CD4-positive, alpha-beta T cell treated with Interleukin-4 for 1 hour (primary cell): ENCODE measurements around the gene DIP2B.
"Not testable (repeated sequence)": the region's sequence is repeated elsewhere in the genome, so short reads cannot be mapped to it uniquely, and the experiment has no call there.

Experiments
- DNase-seq, 2 donors: peaks; one replicate each; pipeline ENCODE4 v3.0.0-alpha.2; 2020 to 2022

Gene DIP2B

GRCh38 chr12:50519353-50519752, 14.6 kb downstream of the DIP2B start:
- no peak for DNase-seq

DNA sequence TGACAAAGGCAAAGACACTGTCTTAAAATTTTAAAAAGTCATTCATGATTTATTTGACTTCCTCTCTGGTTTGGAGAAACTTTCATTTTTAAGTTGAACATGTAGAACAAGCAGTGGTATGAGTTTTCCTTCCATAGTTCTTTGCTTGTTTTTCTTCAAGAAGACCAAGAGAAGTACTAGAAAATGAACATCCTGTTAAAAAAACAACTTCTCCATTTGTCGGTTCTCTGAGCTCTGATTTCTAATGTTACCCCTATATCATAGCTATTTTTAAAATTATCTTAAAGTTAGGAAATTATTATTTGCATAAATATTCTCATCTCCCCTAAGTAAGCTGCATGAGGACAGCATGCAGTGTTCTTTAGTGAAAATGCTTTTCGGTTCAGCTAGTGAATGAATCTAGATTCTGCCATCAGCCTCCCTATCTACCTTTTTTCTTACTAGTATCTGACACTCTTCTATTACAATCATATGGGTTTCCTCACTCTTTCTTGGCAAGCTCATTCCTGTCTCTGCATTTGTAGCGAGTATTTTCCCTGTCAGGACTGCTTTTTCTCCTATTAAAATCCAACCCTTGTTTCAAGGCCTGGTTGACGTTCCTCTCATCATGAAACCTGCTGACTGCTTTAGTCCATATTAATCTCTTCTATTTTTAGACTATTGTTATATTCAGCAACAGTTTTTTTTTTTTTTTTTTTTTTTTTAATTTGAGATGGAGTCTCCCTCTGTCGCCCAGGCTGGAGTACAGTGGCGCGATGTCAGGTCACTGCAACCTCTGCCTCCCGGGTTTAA, 15.8 kb downstream of the DIP2B start:
- DNase-seq: no peak

DNA sequence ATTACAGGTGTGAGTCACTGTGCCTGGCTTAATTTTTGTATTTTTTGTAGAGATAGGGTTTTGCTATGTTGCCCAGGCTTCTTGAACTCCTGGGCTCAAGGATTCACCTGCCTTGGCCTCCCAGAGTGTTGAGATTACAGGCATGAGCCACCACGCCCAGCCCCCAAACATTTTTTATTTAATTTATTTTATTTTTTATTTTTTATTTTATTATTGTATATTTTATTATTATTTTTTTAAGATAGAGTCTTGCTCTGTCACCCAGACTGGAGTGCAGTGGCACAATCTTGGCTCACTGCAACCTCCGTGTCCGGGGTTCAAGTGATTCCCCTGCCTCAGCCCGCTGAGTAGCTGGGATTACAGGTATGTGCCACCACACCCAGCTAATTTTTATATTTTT, 17.0 kb downstream of the DIP2B start:
- not testable (repeated sequence) for DNase-seq

DNA sequence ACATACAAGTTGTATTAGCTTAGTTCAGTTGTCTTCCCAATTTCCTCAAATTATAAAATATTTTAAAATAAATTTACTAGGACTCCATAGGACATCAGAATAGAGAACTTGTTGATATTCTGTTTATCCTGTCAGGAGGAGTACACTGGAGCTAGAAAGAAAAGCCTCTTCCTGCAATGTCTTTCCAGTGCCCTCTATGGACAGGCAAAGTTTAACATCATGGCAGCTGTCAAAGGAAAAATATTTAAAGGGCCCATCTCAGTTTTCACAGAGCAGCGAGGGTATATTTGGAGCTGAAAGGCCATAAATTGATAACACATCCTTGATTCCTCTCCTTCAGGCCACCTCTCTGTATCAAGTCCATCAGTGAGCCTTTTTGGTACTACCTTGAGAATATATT, 19.0 kb downstream of the DIP2B start:
- DNase-seq: no peak

DNA sequence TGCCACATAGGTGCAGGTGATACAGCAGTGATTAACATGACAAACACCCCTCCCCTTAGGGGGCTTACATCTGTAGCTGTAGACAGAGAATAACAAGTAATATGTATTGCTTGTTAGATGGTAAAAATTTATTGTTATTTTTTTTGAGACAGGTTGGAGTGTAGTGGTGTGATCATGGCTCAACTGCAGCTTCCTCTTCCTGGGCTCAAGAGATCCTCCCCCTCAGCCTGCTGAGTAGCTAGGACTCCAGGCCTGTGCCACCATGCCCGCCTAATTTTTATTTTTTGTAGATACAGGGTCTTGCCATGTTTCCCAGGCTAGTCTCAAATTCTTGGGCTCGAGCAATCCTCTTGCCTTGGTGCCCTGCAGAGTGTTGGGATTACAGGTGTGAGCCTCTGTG, 19.8 kb downstream of the DIP2B start:
- DNase-seq: no peak

- DNase-seq: no peak
Measured at GRCh38 chr12:50525422-50525821, 20.6 kb downstream of the DIP2B start.

DNA sequence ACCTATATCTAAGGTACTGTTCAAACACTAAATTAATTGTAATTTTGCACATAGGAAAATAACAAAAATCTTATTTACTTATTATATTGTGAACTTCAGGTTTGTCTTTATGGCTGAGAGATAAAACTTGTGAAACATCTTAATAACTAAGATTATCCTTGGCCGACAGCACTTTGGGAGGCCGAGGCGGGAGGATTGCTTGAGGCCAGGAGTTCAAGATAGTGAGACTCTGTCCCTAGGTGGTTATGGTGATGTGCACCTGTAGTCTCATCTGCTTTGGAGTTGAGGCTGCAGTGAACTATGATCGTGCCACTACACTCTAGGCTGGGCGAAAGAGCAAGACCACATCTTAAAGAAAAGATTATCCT, 22.6 kb downstream of the DIP2B start:
- no peak for DNase-seq

- DNase-seq: no peak
Measured at GRCh38 chr12:50528800-50529199, 24.0 kb downstream of the DIP2B start.

GRCh38 chr12:50529345-50529744, 24.6 kb downstream of the DIP2B start:
- DNase-seq: no peak

- DNase-seq: no peak
Measured at GRCh38 chr12:50530532-50530931, 25.7 kb downstream of the DIP2B start.

DNA sequence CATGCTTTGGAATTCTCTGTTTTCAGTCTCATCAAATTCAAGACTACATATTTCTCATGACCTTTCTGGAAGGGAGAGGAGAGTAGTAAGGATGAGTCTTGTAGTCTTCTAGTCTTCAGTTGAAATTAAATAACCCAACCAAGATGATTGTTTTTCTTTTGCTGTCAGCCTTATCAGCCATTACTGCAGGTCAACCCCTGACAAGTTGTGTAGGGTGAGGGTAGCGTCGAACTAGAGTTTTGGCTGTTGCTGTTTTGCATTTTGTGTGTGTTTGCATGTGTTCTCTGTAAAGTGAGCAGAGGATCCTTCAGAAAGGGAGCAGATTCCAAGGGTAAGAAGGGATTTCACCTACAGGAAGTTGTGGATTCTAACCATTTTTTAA, 28.4 kb downstream of the DIP2B start:
- no peak for DNase-seq

DNA sequence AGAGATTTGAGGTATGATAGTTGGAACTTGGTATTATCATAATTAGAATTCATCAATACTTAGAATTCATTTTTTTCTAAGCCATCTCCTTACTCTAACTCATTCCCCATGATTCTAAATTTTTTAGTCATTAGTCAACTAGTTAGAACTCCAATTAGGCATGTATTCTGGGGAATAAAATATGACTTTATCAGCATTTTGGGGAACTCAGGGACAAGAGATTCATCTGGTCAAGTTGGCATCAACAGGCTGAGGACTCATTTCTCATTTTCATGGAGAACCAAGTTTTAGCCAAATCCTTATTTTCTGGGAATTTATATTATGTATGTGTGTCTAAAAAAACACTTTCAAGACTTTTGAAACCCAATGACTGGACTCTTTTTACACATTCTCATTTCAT, 29.2 kb downstream of the DIP2B start:
- DNase-seq: no peak

DNA sequence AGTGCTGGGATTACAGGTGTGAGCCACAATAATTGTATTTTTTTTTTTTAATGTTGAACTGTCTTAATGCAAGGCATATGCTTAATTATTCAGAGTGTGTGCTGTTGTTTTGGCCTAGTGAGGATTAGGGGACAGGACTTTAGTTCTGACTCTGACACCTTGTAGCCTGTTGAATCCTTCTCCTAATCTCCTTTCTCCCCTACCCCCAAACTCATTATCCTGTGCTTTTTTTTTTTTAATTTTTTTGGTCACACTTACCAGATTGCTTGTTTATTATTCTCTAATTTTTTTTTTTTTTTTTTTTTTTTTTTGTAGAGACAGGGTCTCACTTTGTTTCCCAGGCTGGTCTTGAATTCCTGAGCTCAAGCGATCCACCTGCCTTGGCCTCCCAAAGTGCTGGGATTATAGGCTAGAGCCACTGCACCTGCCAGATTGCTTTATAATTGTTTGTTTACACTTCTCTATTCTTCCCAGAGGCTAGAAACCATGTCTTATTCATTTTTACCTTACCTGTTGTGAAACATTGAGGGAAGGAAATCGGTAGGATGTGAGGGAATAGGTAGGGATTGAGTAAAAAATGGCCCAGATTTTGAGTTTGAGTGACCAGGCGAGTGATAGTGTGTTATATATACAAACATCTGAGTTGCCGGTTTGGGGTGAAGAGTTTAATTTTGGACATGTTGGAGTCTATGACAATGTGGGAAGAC, 32.2 kb downstream of the DIP2B start:
- DNase-seq: no peak

GRCh38 chr12:50537538-50537919, 32.7 kb downstream of the DIP2B start:
- no peak for DNase-seq

DNA sequence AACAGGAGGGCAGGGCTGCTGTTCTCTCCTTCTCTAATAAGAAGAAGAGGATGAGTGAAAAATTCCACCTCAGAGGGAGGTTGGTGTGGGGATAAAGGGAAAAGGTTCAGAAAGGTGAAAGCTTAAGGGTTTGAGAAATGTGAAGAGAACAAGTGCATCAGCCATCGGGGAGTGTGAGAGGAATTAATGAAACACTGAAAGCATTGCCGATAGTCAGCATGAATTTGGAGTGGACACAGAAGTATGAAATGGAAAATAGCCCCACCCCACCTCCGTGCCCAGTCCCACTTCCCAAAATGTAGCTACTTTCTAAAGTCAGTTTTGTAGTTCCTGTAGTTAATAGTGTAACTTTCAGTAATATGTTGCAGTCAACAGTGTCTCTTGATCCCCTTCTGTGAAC, 33.4 kb downstream of the DIP2B start:
- DNase-seq: no peak

DNA sequence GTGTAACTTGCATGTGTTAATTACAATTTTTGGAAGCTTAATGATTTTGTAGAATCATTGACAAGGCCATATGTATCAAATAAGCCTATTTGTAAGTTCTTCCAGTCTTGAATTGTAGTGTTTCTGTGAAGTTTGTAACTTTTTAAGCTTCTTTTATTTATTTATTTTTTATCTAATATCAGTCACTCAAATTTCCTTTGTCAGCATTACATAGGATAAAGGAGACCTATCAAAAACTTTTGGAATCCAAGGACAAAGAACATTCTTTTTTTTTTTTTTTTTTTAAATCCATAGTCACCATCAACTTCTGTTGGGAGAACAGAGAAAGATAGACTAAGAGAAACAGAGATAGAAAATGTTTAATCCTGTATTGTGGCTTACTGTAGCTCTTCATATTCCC, 36.4 kb downstream of the DIP2B start:
- DNase-seq: no peak

GRCh38 chr12:50542448-50542847, 37.7 kb downstream of the DIP2B start:
- no peak for DNase-seq

DNA sequence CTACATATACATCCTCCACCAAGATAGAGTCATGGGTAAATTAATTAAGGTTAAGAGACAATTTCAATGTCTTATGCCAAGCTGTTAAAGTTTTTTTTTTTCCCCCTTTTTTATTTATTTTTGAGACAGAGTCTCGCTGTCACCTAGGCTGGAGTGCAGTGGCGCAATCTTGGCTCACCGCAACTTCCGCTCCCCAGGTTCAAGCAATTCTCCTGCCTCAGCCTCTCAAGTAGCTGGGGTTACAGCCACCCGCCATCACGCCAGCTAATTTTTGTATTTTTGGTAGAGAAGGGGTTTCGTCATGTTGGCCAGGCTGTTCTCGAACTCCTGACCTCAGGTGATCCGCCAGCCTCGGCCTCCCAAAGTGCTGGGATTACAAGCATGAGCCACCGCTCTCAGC, 38.4 kb downstream of the DIP2B start:
- DNase-seq: not testable (repeated sequence)

GRCh38 chr12:50545213-50545612, 40.4 kb downstream of the DIP2B start:
- DNase-seq: no peak

DNA sequence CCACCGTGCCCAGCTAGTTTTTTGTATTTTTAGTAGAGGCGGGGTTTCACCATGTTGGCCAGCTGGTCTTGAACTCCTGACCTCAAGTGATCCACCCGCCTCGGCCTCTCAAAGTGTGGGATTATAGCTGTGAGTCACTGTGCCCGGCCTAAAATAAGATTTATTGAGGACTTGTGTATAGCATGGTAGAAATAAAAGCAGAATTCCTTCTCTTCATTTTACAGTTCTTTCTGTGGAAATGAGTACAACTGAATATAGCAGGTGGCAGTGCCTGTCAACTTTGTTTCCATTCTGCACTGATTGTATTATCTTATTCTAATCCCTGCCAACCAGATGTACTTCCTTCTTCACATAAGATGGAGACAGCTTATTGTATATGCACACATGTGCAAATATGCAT, 41.0 kb downstream of the DIP2B start:
- DNase-seq: no peak

DNA sequence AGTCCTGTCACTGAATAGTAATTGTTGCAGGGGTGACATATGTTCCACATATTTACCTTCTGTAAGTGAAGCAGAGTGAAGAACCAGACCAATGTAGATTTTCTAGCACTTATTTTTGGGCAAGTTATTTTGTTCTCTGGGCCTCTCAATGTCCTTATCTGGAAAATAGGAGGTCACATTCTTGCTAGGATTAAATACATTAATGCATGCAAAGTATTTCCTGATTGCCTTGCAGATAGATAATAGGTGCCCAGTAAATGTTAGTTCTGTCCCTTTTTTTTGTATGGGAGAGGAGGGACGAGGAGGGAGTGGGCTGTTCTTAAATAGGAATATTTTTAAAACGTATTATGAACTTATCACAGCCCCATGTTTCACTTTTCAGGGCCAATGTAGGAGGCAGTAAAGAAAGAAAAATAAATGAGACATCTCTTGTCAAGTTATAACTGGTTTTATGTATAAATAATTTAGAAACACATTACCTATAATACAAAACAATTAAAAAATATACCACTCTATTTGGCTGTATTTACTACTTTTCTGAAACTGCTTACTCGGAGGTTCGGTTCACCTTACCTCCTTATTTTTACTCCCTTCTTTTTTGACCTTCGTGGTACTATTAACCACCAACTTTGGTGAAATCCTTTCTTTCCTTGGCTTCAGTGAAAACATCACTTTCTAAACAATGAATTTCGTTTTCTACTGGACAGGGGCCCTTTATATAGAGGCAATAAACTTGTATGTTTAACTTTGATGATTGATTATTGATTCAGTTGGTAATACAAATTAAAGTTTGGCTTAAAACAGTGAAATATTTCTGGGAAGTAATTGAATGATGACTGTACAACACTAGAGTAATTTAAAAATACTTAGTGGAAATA, 41.9 kb downstream of the DIP2B start:
- DNase-seq: no peak

GRCh38 chr12:50547742-50548141, 43.0 kb downstream of the DIP2B start:
- DNase-seq: no peak

DNA sequence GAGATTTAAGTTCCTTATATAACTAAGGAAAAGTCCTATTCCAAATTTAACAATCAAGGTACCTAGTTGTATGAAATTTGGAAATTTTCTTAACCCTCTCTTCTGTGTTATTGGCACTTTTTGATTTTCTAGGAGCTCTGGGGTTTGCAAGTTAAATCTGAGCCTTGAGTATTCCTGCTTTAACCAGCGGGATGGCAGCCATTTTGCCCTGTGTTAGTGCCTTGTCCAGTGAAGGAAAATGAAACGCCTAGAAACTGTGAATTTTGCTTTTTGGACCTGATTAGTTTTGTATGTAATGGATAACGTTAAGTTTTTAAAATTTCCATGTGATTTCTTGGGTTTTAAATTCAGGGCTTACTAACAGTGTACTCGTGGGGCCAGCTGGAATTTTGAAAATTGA, 45.1 kb downstream of the DIP2B start:
- DNase-seq: no peak
